Activated naive CD8-positive, alpha-beta T cell treated with anti-CD3 and anti-CD28 coated beads, Interleukin-2, amount 10 ng/mL, durations not matched to agents 7 days and 5 days (primary cell): Measurements from ENCODE around the gene SOS1. TPM values are rescaled to one million over a fixed set of nuclear protein-coding genes. Genes with fewer than 3 reads are reported as not detected.

Experiments
- ATAC-seq: fragments of 150-1000 bp; cut with Tn5 transposase; one replicate; pipeline ENCODE4 v1.10.0; 2021; ENCODE audit warnings: low read depth, moderate library complexity
- POLR2A ChIA-PET: fragments of 350-600 bp; sonication (Branson Sonifier 250); formaldehyde crosslinking; loops from one replicate; lab custom pipeline; 2021; ENCODE audit warnings: antibody characterized with exemption; lab: Charles Lee
- DNase-seq: peaks from one replicate; pipeline ENCODE4 v3.0.0; 2021
- H3K27ac Mint-ChIP-seq: one replicate; pipeline ENCODE4 v1.8.0; 2022; ENCODE audit warnings: mild to moderate bottlenecking, mixed read lengths
- H3K27me3 Mint-ChIP-seq: one replicate; pipeline ENCODE4 v1.8.0; 2022; ENCODE audit warnings: mild to moderate bottlenecking, moderate library complexity, mixed read lengths
- H3K36me3 Mint-ChIP-seq: one replicate; pipeline ENCODE4 v1.8.0; 2021; ENCODE audit warnings: mild to moderate bottlenecking, mixed read lengths
- H3K4me1 Mint-ChIP-seq: one replicate; pipeline ENCODE4 v1.8.0; 2021; ENCODE audit warnings: mixed read lengths
- H3K4me3 Mint-ChIP-seq: one replicate; pipeline ENCODE4 v1.8.0; 2022; ENCODE audit warnings: mild to moderate bottlenecking, moderate library complexity, mixed read lengths
- H3K9me3 Mint-ChIP-seq: one replicate; pipeline ENCODE4 v1.8.0; 2021; ENCODE audit warnings: mixed read lengths
- total RNA-seq, 2 experiments: library from RNA; stranded (reverse); gene quantifications; one replicate each; pipeline ENCODE4 v1.2.3, GENCODE V29; 2021

SOS1 gene
- total RNA-seq, 2 experiments from 2014 or later = 154 to 168 TPM

GRCh38 chr2:39133215-39133851, 12.5 kb upstream of the SOS1 start:
- ATAC-seq = peak; percentile 24
- H3K4me1 Mint-ChIP-seq = peaks cover 68% of the 10 kb centered on the region

GRCh38 chr2:39128919-39129391, 8.1 kb upstream of the SOS1 start:
- DNase-seq (no peak), ATAC-seq (peak; percentile 48)
- H3K27me3 Mint-ChIP-seq = no peaks in the 10 kb centered on the region
- H3K27ac Mint-ChIP-seq = peak overlapping the region; percentile 92
- H3K4me1 Mint-ChIP-seq = peaks cover 70% of the 10 kb centered on the region
- no peaks in the 10 kb centered on the region for H3K9me3 Mint-ChIP-seq
- H3K36me3 Mint-ChIP-seq = peaks cover 1% of the 10 kb centered on the region
- POLR2A ChIA-PET = interaction anchor here (1.3 to 7.7 kb wide), 6 partner anchors 9 to 378 kb away, joined by 4 to 119 read pairs (median 20); partner anchors contain the start of genes SOS1 and SRSF7
- H3K4me3 Mint-ChIP-seq = peak overlapping the region; percentile 64

More at GRCh38 chr2:39133215-39133851, 12.5 kb upstream of the SOS1 start:
- peaks cover 1% of the 10 kb centered on the region for H3K36me3 Mint-ChIP-seq
- DNase-seq = no peak
- H3K27ac Mint-ChIP-seq = peak overlapping the region; percentile 78
- H3K27me3 Mint-ChIP-seq = no peaks in the 10 kb centered on the region
- H3K9me3 Mint-ChIP-seq = no peaks in the 10 kb centered on the region
- POLR2A ChIA-PET = interaction anchor here (1.2 to 2.6 kb wide), 8 partner anchors 9 to 96 kb away, joined by 3 to 17 read pairs (median 7); partner anchors contain the start of gene SOS1
- H3K4me3 Mint-ChIP-seq = peak overlapping the region; percentile 35

- ATAC-seq = peak; percentile 43
- H3K36me3 Mint-ChIP-seq = no peaks in the 10 kb centered on the region
- peak overlapping the region; percentile 88 for H3K27ac Mint-ChIP-seq
- peaks cover 69% of the 10 kb centered on the region for H3K4me1 Mint-ChIP-seq
- peak; percentile 58 for DNase-seq
- POLR2A ChIA-PET = interaction anchor here (0.8 to 7.7 kb wide), 11 partner anchors 8 to 377 kb away, joined by 4 to 119 read pairs (median 4); partner anchors contain the start of genes SOS1 and SRSF7
- peak overlapping the region; percentile 64 for H3K4me3 Mint-ChIP-seq
- no peaks in the 10 kb centered on the region for H3K27me3 Mint-ChIP-seq
- no peaks in the 10 kb centered on the region for H3K9me3 Mint-ChIP-seq
Observed at GRCh38 chr2:39127973-39128372, 7.1 kb upstream of the SOS1 start.

GRCh38 chr2:39124746-39125057, 3.9 kb upstream of the SOS1 start:
- H3K36me3 Mint-ChIP-seq = peaks cover under 1% of the 10 kb centered on the region
- POLR2A ChIA-PET = interaction anchor here (0.6 to 7.7 kb wide), 19 partner anchors 9 to 374 kb away, joined by 3 to 119 read pairs (median 5); partner anchors contain the start of gene SRSF7
- H3K9me3 Mint-ChIP-seq = no peaks in the 10 kb centered on the region
- peak overlapping the region; percentile 96 for H3K27ac Mint-ChIP-seq
- no peaks in the 10 kb centered on the region for H3K27me3 Mint-ChIP-seq
- peaks cover 58% of the 10 kb centered on the region for H3K4me1 Mint-ChIP-seq
- ATAC-seq (peak; percentile 1), DNase-seq (no peak)
- H3K4me3 Mint-ChIP-seq = peak overlapping the region; percentile 95

GRCh38 chr2:39124000-39124745, 3.3 kb upstream of the SOS1 start:
- ATAC-seq = peak; percentile 72
- Mint-ChIP-seq H3K9me3 (no peaks in the 10 kb centered on the region), H3K36me3 (peaks cover 6% of the 10 kb centered on the region), H3K4me3 (peak overlapping the region; percentile 95), H3K4me1 (peaks cover 53% of the 10 kb centered on the region), H3K27ac (peak overlapping the region; percentile 96), H3K27me3 (no peaks in the 10 kb centered on the region)
- POLR2A ChIA-PET = interaction anchor here (0.6 to 7.7 kb wide), 20 partner anchors 9 to 373 kb away, joined by 3 to 119 read pairs (median 5); partner anchors contain the start of gene SRSF7
- peak; percentile 96 for DNase-seq

GRCh38 chr2:39123436-39123999, 2.7 kb upstream of the SOS1 start:
- peaks cover 12% of the 10 kb centered on the region for H3K36me3 Mint-ChIP-seq
- ATAC-seq (no peak), DNase-seq (no peak)
- H3K4me1 Mint-ChIP-seq = peaks cover 52% of the 10 kb centered on the region
- no peaks in the 10 kb centered on the region for H3K9me3 Mint-ChIP-seq
- POLR2A ChIA-PET = interaction anchor here (0.7 to 7.7 kb wide), 16 partner anchors 10 to 121 kb away, joined by 3 to 119 read pairs (median 6); no protein-coding TSS in a partner anchor
- H3K27me3 Mint-ChIP-seq = no peaks in the 10 kb centered on the region
- H3K4me3 Mint-ChIP-seq = peak overlapping the region; percentile 95
- peak overlapping the region; percentile 96 for H3K27ac Mint-ChIP-seq

- peaks cover 48% of the 10 kb centered on the region for H3K4me1 Mint-ChIP-seq
- H3K4me3 Mint-ChIP-seq = peak overlapping the region; percentile 95
- H3K27me3 Mint-ChIP-seq = no peaks in the 10 kb centered on the region
- peaks cover 30% of the 10 kb centered on the region for H3K36me3 Mint-ChIP-seq
- DNase-seq = no peak
- no peaks in the 10 kb centered on the region for H3K9me3 Mint-ChIP-seq
- peak overlapping the region; percentile 96 for H3K27ac Mint-ChIP-seq
- POLR2A ChIA-PET = interaction anchor here (1.2 to 6.3 kb wide), 10 partner anchors 8 to 371 kb away, joined by 3 to 166 read pairs (median 19); partner anchors contain the start of gene SRSF7
- ATAC-seq = no peak
Observed at GRCh38 chr2:39121523-39122063, 742 bp upstream of the SOS1 start.

- H3K27me3 Mint-ChIP-seq = no peaks in the 10 kb centered on the region
- H3K4me3 Mint-ChIP-seq = no peak overlapping the region
- no peaks in the 10 kb centered on the region for H3K9me3 Mint-ChIP-seq
- peaks cover 52% of the 10 kb centered on the region for H3K4me1 Mint-ChIP-seq
- POLR2A ChIA-PET = interaction anchor here (0.9 to 6.3 kb wide), 19 partner anchors 8 to 370 kb away, joined by 3 to 166 read pairs (median 5); partner anchors contain the start of gene SRSF7
- peak; percentile 5 for ATAC-seq
- H3K36me3 Mint-ChIP-seq = peaks cover 41% of the 10 kb centered on the region
- H3K27ac Mint-ChIP-seq = no peak overlapping the region
- DNase-seq = no peak
Observed at GRCh38 chr2:39120521-39120770, 405 bp downstream of the SOS1 start.

GRCh38 chr2:39119732-39120520, 925 bp downstream of the SOS1 start:
- Mint-ChIP-seq H3K9me3 (no peaks in the 10 kb centered on the region), H3K27ac (peak overlapping the region; percentile 82), H3K4me3 (peak overlapping the region; percentile 83), H3K27me3 (no peaks in the 10 kb centered on the region), H3K4me1 (peaks cover 50% of the 10 kb centered on the region), H3K36me3 (peaks cover 44% of the 10 kb centered on the region)
- ATAC-seq (peak; percentile 20), DNase-seq (peak; percentile 80)
- POLR2A ChIA-PET = interaction anchor here (1.0 to 6.3 kb wide), 17 partner anchors 10 to 369 kb away, joined by 3 to 166 read pairs (median 5); partner anchors contain the start of gene SRSF7

- H3K27ac Mint-ChIP-seq = peak overlapping the region; percentile 82
- H3K4me1 Mint-ChIP-seq = peaks cover 56% of the 10 kb centered on the region
- no peak for ATAC-seq
- POLR2A ChIA-PET = interaction anchor here (1.0 to 6.3 kb wide), 10 partner anchors 11 to 368 kb away, joined by 3 to 166 read pairs (median 19); partner anchors contain the start of gene SRSF7
- peak overlapping the region; percentile 83 for H3K4me3 Mint-ChIP-seq
- no peak for DNase-seq
- H3K9me3 Mint-ChIP-seq = no peaks in the 10 kb centered on the region
- no peaks in the 10 kb centered on the region for H3K27me3 Mint-ChIP-seq
- peaks cover 47% of the 10 kb centered on the region for H3K36me3 Mint-ChIP-seq
Observed at GRCh38 chr2:39118786-39119499, 1.9 kb downstream of the SOS1 start.

GRCh38 chr2:39115556-39115955, 5.3 kb downstream of the SOS1 start:
- POLR2A ChIA-PET = interaction anchor here (0.7 kb wide), 1 partner anchor 12 kb away, joined by 5 read pairs; no protein-coding TSS in a partner anchor
- H3K4me1 Mint-ChIP-seq = peaks cover 57% of the 10 kb centered on the region

More at GRCh38 chr2:39115556-39115955, 5.3 kb downstream of the SOS1 start:
- no peak for DNase-seq
- no peak overlapping the region for H3K27ac Mint-ChIP-seq
- no peak for ATAC-seq
- H3K9me3 Mint-ChIP-seq = no peaks in the 10 kb centered on the region
- peak overlapping the region; percentile 83 for H3K4me3 Mint-ChIP-seq
- peaks cover 73% of the 10 kb centered on the region for H3K36me3 Mint-ChIP-seq
- H3K27me3 Mint-ChIP-seq = no peaks in the 10 kb centered on the region
